A549 (cell line): Measurements from ENCODE around the gene ACOX1. TPM values are rescaled to one million over a fixed set of nuclear protein-coding genes. Genes with fewer than 3 reads are reported as not detected.
A peak's percentile ranks its signal among the peaks of the same experiment; 100 is the strongest.

ENCODE experiments used
- ATAC-seq, 2 experiments: fragments of 200-7000 bp in 1 of 2; fragments of >200 bp in 1 of 2; cut with Nextera tagmentation in 1 of 2; cut with Tn5 transposase in 1 of 2; 3 replicates each; pipeline versions ENCODE4 v1.8.0 to v1.9.1; 2018 to 2020; ENCODE audit warnings: mild to moderate bottlenecking in 1 of 2, moderate library complexity in 1 of 2
- CTCF ChIA-PET: fragments of 300-600 bp; sonication (Branson Sonifier 250); formaldehyde crosslinking; extraction: SDS; loops from one replicate; lab custom pipeline; 2021; ENCODE audit warnings: antibody characterized with exemption, inconsistent platforms; lab: Yijun Ruan, JAX
- POLR2A ChIA-PET: fragments of 350-600 bp; formaldehyde crosslinking; extraction: SDS; loops from one replicate; lab custom pipeline; 2021; ENCODE audit warnings: antibody characterized with exemption, inconsistent platforms; lab: Yijun Ruan, JAX
- DNase-seq, 2 experiments: peaks; one replicate each; pipeline versions ENCODE4 v3.0.0 to v3.0.0-alpha.2; 2011 to 2016; ENCODE audit warnings: low read depth in 1 of 2, low spot score in 1 of 2
- FAIRE-seq: peaks from 2 replicates; lab custom pipeline; 2011; peaks lifted over from hg19 to GRCh38; lab: Jason Lieb, UNC
- H3K27ac ChIP-seq, 2 experiments: fragments of >200 bp; sonication (Bioruptor Twin); formaldehyde crosslinking; 3 replicates each; pipeline ENCODE4 v1.5.1; 2016 to 2017
- H3K4me1 ChIP-seq: fragments of >200 bp; sonication (Bioruptor Twin); formaldehyde crosslinking; 3 replicates; pipeline ENCODE4 v1.6.1; 2016
- H3K4me2 ChIP-seq: fragments of >200 bp; sonication (Bioruptor Twin); formaldehyde crosslinking; 3 replicates; pipeline ENCODE4 v1.6.1; 2016
- H3K4me3 ChIP-seq: fragments of >200 bp; sonication (Bioruptor Twin); formaldehyde crosslinking; 3 replicates; pipeline ENCODE4 v1.5.1; 2016
- H3K9me3 ChIP-seq: fragments of >200 bp; sonication (Bioruptor Twin); formaldehyde crosslinking; 3 replicates; pipeline ENCODE4 v1.6.1; 2016
- CBX2 ChIP-seq: fragments of 200-600 bp; sonication (generic); IDR thresholded peaks from 2 replicates; pipeline ENCODE4 v1.6.1; 2016; ENCODE audit warnings: low read depth, mild to moderate bottlenecking, borderline replicate concordance
- EHF ChIP-seq: fragments of 250-450 bp; sonication (Bioruptor Pico); IDR thresholded peaks from 2 replicates; pipeline ENCODE4 v1.5.0; 2020; ENCODE audit warnings: mild to moderate bottlenecking
- EP300 ChIP-seq, 2 experiments: fragments of >200 bp; sonication (Bioruptor Twin); formaldehyde crosslinking; IDR thresholded peaks; 2 replicates in 1 of 2; 3 replicates in 1 of 2; pipeline ENCODE4 v1.6.1; 2016 to 2017
- FOSL2 ChIP-seq, 2 experiments: fragments of 450-650 bp in 1 of 2; fragments of >200 bp in 1 of 2; sonication (Bioruptor Twin) in 1 of 2; formaldehyde crosslinking; IDR thresholded peaks; 2 replicates each; pipeline versions ENCODE4 v1.5.0 to v1.6.1; 2016 to 2020; ENCODE audit warnings: mild to moderate bottlenecking in 1 of 2, moderate library complexity in 1 of 2
- HDAC2 ChIP-seq: fragments of 200-600 bp; sonication (generic); IDR thresholded peaks from 2 replicates; pipeline ENCODE4 v1.6.1; 2016
- HEYL ChIP-seq: fragments of 250-450 bp; sonication (Bioruptor Pico); IDR thresholded peaks from 2 replicates; pipeline ENCODE4 v1.8.0; 2021; ENCODE audit warnings: mild to moderate bottlenecking, moderate library complexity
- HOXA7 ChIP-seq: fragments of 250-450 bp; sonication (Bioruptor Pico); IDR thresholded peaks from 2 replicates; pipeline ENCODE4 v1.5.0; 2020; ENCODE audit warnings: mild to moderate bottlenecking, moderate library complexity
- KDM5A ChIP-seq: fragments of 200-600 bp; sonication (generic); IDR thresholded peaks from 2 replicates; pipeline ENCODE4 v1.6.1; 2016; ENCODE audit warnings: antibody characterized with exemption, mild to moderate bottlenecking
- MYC ChIP-seq: IDR thresholded peaks from 2 replicates; pipeline ENCODE4 v1.6.1; 2012; ENCODE audit warnings: mild to moderate bottlenecking, inconsistent platforms, low read length, improper control_type of control experiment, borderline replicate concordance
- POLR2AphosphoS2 ChIP-seq: conservative IDR thresholded peaks from 2 replicates; pipeline ENCODE4 v1.6.1; 2012; ENCODE audit warnings: low read length, improper control_type of control experiment, inconsistent platforms
- RAD21 ChIP-seq, 2 experiments: fragments of >200 bp in 1 of 2; sonication (Bioruptor Twin) in 1 of 2; formaldehyde crosslinking in 1 of 2; IDR thresholded peaks in 1 of 2; conservative IDR thresholded peaks in 1 of 2; 2 replicates in 1 of 2; 3 replicates in 1 of 2; pipeline ENCODE4 v1.6.1; 2012 to 2018; ENCODE audit warnings: inconsistent platforms in 1 of 2
- RCOR1 ChIP-seq: fragments of 150-350 bp; IDR thresholded peaks from 2 replicates; pipeline ENCODE4 v1.6.1; 2014; ENCODE audit warnings: antibody characterized with exemption, low read length, low read depth
- RFX5 ChIP-seq: fragments of 450-650 bp; IDR thresholded peaks from 2 replicates; pipeline ENCODE4 v1.7.1; 2014; ENCODE audit warnings: antibody characterized with exemption, mild to moderate bottlenecking, moderate library complexity
- RNF2 ChIP-seq: fragments of 200-600 bp; sonication (generic); IDR thresholded peaks from 2 replicates; pipeline ENCODE4 v1.6.1; 2016; ENCODE audit warnings: low read depth, mild to moderate bottlenecking, antibody characterized with exemption, moderate library complexity, borderline replicate concordance
- SMC3 ChIP-seq: fragments of >200 bp; sonication (Bioruptor Twin); formaldehyde crosslinking; IDR thresholded peaks from 3 replicates; pipeline ENCODE4 v1.6.1; 2018; ENCODE audit warnings: inconsistent platforms
- ZFP36 ChIP-seq: fragments of 450-650 bp; IDR thresholded peaks from 2 replicates; pipeline ENCODE4 v1.6.1; 2014; ENCODE audit warnings: borderline replicate concordance; ENCODE audit not compliant: partially characterized antibody
- ZSCAN20 ChIP-seq: fragments of 250-450 bp; sonication (Bioruptor Pico); IDR thresholded peaks from 2 replicates; pipeline ENCODE4 v1.8.0; 2022; ENCODE audit warnings: mild to moderate bottlenecking, moderate library complexity
- WGBS: methylation state at CpG from one replicate; pipeline ENCODE4 v1.1.6; 2017; ENCODE audit errors: missing lambda C conversion rate; 5-methylcytosine and 5-hydroxymethylcytosine counted together
- polyA plus RNA-seq, 4 experiments: library from polyadenylated mRNA; depleted of rRNA in 3 of 4; stranded (reverse); fragments of >200 nt; fragmentation: RNase III in 1 of 4; extraction: RNeasy Plus Mini Kit Qiagen cat#74134 plus additional on column Dnase treatment in 1 of 4; gene quantifications; 2 replicates in 3 of 4; 3 replicates in 1 of 4; pipeline ENCODE4 v1.2.3, GENCODE V29; 2011 to 2017
- TF ChIP-seq, protein P1 (sequence below): fragments of 450-650 bp; IDR thresholded peaks from 2 replicates; pipeline ENCODE4 v1.6.1; 2014; ENCODE audit warnings: antibody characterized with exemption
- TF ChIP-seq, protein P2 (sequence below): fragments of 200-600 bp; sonication (generic); IDR thresholded peaks from 2 replicates; pipeline ENCODE4 v1.6.1; 2016; ENCODE audit warnings: antibody characterized with exemption, mild to moderate bottlenecking, moderate library complexity
- TF ChIP-seq, protein P3 (sequence below): IDR thresholded peaks from 2 replicates; pipeline ENCODE4 v1.6.1; 2012; ENCODE audit warnings: low read depth, borderline replicate concordance
- TF ChIP-seq, protein P4 (sequence below): fragments of >200 bp; sonication (Bioruptor Twin); formaldehyde crosslinking; IDR thresholded peaks from 2 replicates; pipeline ENCODE4 v1.6.1; 2016
- TF ChIP-seq, protein P5 (sequence below): IDR thresholded peaks from 2 replicates; pipeline ENCODE4 v1.6.1; 2012
- TF ChIP-seq, protein P6 (sequence below): fragments of 250-450 bp; sonication (Bioruptor Pico); IDR thresholded peaks from 2 replicates; pipeline ENCODE4 v1.5.0; 2020; ENCODE audit warnings: low read depth, mild to moderate bottlenecking, moderate library complexity

ACOX1 gene
- polyA plus RNA-seq, 2 of the 4 experiments (the other 2 are of a cell fraction) = 17.9 to 31.1 TPM

DNA sequence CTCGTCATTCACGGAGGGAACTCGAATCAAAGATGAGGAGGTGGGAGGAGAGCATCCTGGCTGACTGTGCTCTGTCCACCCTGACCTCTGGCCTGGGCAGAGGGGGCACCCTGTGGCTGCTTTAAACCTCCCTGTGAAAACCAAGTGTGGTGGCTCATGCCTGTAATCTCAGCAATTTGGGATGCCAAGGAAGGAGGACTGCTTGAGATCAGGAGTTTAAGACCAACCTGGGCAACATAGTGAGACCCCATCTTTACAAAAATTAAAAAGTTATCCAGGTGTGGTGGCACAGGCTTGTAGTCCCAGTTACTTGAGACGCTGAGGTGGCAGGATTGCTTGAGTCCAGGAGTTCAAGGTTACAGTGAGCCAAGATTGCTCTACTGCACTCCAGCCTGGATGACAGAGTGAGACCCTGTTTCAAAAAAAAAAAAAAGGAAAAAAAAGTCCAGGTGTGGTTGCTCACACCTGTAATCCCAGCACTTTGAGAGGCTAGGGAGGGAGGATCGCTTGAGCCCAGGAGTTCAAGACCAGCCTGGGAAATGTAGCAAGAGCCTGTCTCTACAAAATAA is 15.9 kb upstream of the ACOX1 start:
- DNase-seq (no peak), FAIRE-seq (no peak), ATAC-seq (no peak)
- POLR2A ChIA-PET = no interaction called here
- no peak overlapping the region for H3K4me3 ChIP-seq
- WGBS = 87% methylated on average over 5 of the region's 5 CpGs
- no peak for TF ChIP-seq HEYL (CRISPR knock-in tag)
- TF ChIP-seq, protein P1, sequence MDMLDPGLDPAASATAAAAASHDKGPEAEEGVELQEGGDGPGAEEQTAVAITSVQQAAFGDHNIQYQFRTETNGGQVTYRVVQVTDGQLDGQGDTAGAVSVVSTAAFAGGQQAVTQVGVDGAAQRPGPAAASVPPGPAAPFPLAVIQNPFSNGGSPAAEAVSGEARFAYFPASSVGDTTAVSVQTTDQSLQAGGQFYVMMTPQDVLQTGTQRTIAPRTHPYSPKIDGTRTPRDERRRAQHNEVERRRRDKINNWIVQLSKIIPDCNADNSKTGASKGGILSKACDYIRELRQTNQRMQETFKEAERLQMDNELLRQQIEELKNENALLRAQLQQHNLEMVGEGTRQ = no peak
- TF ChIP-seq RCOR1 = no peak
- TF ChIP-seq RFX5 = no peak
- H3K4me1 ChIP-seq = peaks cover 11% of the 10 kb centered on the region; the same call in 2 of the 3 replicates
- H3K27ac ChIP-seq = no peak overlapping the region
- no peak overlapping the region for H3K4me2 ChIP-seq
- CTCF ChIA-PET = interaction anchor here (1.1 to 24.2 kb wide), 5 partner anchors 10 to 125 kb away, joined by 3 to 408 read pairs (median 37); partner anchors contain the start of gene MRPL38
- H3K9me3 ChIP-seq = no peaks in the 10 kb centered on the region

DNA sequence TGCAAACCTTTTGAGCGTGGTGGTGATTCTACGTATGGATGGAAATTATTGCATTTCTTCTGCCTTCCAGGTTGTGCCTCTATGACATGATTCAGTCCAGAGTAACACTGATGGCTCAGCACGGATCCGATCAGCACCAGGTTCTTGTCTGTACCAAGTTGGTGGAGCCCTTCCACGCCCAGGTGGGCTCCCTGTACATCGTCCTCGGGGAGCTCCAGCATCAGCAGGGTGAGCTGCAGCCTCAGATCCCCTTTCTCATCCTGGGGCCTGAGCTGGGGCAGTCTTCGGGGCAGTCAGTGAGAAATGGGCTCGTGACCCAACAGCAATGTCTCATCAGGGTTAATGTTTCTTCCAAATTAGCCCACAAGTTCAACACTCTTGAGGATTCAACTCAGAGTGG is 12.4 kb upstream of the ACOX1 start:
- 83% methylated on average over 9 of the region's 9 CpGs for WGBS
- ATAC-seq = 0 out of 6 replicates have a peak, but pooled peaks of 1 of the 2 experiments have one; percentile 23
- no peak overlapping the region for H3K4me2 ChIP-seq
- DNase-seq = no peak
- no peak overlapping the region for H3K27ac ChIP-seq
- no peaks in the 10 kb centered on the region for H3K4me1 ChIP-seq
- H3K4me3 ChIP-seq = no peak overlapping the region
- H3K9me3 ChIP-seq = no peaks in the 10 kb centered on the region
- TF ChIP-seq, protein P2, sequence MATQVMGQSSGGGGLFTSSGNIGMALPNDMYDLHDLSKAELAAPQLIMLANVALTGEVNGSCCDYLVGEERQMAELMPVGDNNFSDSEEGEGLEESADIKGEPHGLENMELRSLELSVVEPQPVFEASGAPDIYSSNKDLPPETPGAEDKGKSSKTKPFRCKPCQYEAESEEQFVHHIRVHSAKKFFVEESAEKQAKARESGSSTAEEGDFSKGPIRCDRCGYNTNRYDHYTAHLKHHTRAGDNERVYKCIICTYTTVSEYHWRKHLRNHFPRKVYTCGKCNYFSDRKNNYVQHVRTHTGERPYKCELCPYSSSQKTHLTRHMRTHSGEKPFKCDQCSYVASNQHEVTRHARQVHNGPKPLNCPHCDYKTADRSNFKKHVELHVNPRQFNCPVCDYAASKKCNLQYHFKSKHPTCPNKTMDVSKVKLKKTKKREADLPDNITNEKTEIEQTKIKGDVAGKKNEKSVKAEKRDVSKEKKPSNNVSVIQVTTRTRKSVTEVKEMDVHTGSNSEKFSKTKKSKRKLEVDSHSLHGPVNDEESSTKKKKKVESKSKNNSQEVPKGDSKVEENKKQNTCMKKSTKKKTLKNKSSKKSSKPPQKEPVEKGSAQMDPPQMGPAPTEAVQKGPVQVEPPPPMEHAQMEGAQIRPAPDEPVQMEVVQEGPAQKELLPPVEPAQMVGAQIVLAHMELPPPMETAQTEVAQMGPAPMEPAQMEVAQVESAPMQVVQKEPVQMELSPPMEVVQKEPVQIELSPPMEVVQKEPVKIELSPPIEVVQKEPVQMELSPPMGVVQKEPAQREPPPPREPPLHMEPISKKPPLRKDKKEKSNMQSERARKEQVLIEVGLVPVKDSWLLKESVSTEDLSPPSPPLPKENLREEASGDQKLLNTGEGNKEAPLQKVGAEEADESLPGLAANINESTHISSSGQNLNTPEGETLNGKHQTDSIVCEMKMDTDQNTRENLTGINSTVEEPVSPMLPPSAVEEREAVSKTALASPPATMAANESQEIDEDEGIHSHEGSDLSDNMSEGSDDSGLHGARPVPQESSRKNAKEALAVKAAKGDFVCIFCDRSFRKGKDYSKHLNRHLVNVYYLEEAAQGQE = no peak
- TF ChIP-seq, protein P3, sequence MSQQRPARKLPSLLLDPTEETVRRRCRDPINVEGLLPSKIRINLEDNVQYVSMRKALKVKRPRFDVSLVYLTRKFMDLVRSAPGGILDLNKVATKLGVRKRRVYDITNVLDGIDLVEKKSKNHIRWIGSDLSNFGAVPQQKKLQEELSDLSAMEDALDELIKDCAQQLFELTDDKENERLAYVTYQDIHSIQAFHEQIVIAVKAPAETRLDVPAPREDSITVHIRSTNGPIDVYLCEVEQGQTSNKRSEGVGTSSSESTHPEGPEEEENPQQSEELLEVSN = no peak
- no peak for TF ChIP-seq CBX2
- TF ChIP-seq MYC = no peak
- TF ChIP-seq, protein P4, sequence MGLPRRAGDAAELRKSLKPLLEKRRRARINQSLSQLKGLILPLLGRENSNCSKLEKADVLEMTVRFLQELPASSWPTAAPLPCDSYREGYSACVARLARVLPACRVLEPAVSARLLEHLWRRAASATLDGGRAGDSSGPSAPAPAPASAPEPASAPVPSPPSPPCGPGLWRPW = no peak
- TF ChIP-seq FOSL2 (IDR thresholded peaks at IDR 0.05) = no peak
- no peak for TF ChIP-seq FOSL2 (CRISPR knock-in tag; IDR thresholded peaks at IDR 0.05)
- no peak for TF ChIP-seq HDAC2
- no peak for TF ChIP-seq KDM5A
- TF ChIP-seq HEYL (CRISPR knock-in tag) = no peak
- ChIA-PET CTCF (interaction anchor here (0.6 to 24.2 kb wide), 6 partner anchors 9 to 42 kb away, joined by 3 to 408 read pairs (median 9); partner anchors contain the start of genes ACOX1, CDK3 and TEN1), POLR2A (no interaction called here)
- FAIRE-seq = no peak

DNA sequence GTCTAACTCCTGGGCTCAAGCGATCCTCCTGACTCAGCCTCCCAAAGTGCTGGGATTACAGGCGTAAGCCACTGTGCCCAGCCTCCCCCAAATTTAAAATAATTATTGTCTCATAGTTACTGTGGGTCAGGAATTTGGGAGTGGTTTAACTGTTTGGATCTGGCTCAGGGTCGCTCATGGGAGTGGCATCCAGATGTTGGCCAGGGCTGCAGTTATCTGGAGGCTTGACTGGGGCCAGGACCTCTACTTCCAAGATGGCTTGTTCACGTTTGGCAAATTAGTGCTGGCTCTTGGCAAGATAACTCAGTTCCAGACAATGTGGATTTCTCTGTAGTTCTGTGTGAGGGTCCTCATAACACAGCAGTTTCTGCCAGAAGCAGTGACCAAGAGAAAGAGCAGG is 8.1 kb upstream of the ACOX1 start:
- TF ChIP-seq HOXA7 (no peak), KDM5A (no peak), ZFP36 (no peak), POLR2AphosphoS2 (no peak), EHF (CRISPR knock-in tag) (no peak), ZSCAN20 (no peak), EP300 (IDR thresholded peaks at IDR 0.05) (no peak), RAD21 (conservative IDR thresholded peaks at IDR 0.05 in 1 of 2, IDR thresholded peaks at IDR 0.05 in 1 of 2) (no peak), RNF2 (no peak), SMC3 (no peak)
- TF ChIP-seq, protein P5, sequence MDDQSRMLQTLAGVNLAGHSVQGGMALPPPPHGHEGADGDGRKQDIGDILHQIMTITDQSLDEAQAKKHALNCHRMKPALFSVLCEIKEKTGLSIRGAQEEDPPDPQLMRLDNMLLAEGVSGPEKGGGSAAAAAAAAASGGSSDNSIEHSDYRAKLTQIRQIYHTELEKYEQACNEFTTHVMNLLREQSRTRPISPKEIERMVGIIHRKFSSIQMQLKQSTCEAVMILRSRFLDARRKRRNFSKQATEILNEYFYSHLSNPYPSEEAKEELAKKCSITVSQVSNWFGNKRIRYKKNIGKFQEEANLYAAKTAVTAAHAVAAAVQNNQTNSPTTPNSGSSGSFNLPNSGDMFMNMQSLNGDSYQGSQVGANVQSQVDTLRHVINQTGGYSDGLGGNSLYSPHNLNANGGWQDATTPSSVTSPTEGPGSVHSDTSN = no peak
- TF ChIP-seq, protein P6, sequence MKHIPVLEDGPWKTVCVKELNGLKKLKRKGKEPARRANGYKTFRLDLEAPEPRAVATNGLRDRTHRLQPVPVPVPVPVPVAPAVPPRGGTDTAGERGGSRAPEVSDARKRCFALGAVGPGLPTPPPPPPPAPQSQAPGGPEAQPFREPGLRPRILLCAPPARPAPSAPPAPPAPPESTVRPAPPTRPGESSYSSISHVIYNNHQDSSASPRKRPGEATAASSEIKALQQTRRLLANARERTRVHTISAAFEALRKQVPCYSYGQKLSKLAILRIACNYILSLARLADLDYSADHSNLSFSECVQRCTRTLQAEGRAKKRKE = no peak
- H3K27ac ChIP-seq = no peak overlapping the region
- no peak for FAIRE-seq
- no peak for DNase-seq
- no peaks in the 10 kb centered on the region for H3K9me3 ChIP-seq
- no peak overlapping the region for H3K4me2 ChIP-seq
- WGBS = 88% methylated on average over 4 of the region's 4 CpGs
- CTCF ChIA-PET = interaction anchor here (1.6 to 1.8 kb wide), 2 partner anchors 16 to 18 kb away, joined by 4 read pairs; no protein-coding TSS in a partner anchor
- POLR2A ChIA-PET = no interaction called here
- no peak overlapping the region for H3K4me3 ChIP-seq
- H3K4me1 ChIP-seq = peaks cover 8% of the 10 kb centered on the region; the same call in 2 of the 3 replicates
- ATAC-seq = no peak
